ENCODE measurements around the gene DMRT1. TPM values are rescaled to one million over a fixed set of nuclear protein-coding genes. Genes with fewer than 3 reads are reported as not detected.

Gene DMRT1
- total RNA-seq, 1 experiment from 2014 or later: 0.47 TPM

- ATAC-seq (peak; percentile 77), DNase-seq (ENCODE audit: low read depth, low spot score) (no peak)
- TF ChIP-seq RAD21 (IDR thresholded peaks at IDR 0.05; ENCODE audit: low read depth): peak; percentile 69
- peak; percentile 56 to 77 (median 56); a peak in 5 of 6 replicates for TF ChIP-seq CTCF (IDR thresholded peaks at IDR 0.05 in 2 of 3, conservative IDR thresholded peaks at IDR 0.05 in 1 of 3; ENCODE audit: borderline replicate concordance in 1 of 3, insufficient read depth in 1 of 3, low read depth in 2 of 3, low read length in 2 of 3)
- TF ChIP-seq REST (IDR thresholded peaks at IDR 0.05; ENCODE audit: low read depth): no peak
- no peak for TF ChIP-seq ELF1 (IDR thresholded peaks at IDR 0.05; ENCODE audit: borderline replicate concordance, low read depth)
- H3K4me2 ChIP-seq (ENCODE audit: low read length): no peak overlapping the region
- ChIA-PET RAD21 (ENCODE audit: low non-redundant PET in 1 of 2, low total read pairs in 2 of 2, uncharacterized antibody in 2 of 2, unreplicated experiment in 2 of 2) (interaction anchor here in 1 of 2 experiments (0.7 kb wide), 1 partner anchor 203 kb away, joined by 3 read pairs; no protein-coding TSS in a partner anchor), POLR2A (no interaction called here), CTCF (no interaction called here)
- intact Hi-C loops (cut with micrococcal nuclease): loop anchor here (1.0 to 2.0 kb wide), 4 partner anchors 42 to 460 kb away; no protein-coding TSS in a partner anchor
- no peaks in the 10 kb centered on the region for H3K27me3 ChIP-seq (ENCODE audit: insufficient read depth, low read length)
- H3K27ac ChIP-seq (ENCODE audit: low read depth, low read length): no peak overlapping the region
- no peak overlapping the region for H3K4me3 ChIP-seq (replicated peaks in 1 of 2; ENCODE audit: low read depth in 1 of 2, low read length in 2 of 2)
- peaks cover 0 to 6% of the 10 kb centered on the region in 2 experiments; a peak in 2 of 4 replicates for H3K4me1 ChIP-seq (ENCODE audit: control insufficient read depth in 1 of 2, insufficient read depth in 2 of 2, low read length in 2 of 2)
- H2AFZ ChIP-seq (ENCODE audit: low read depth, low read length, poor library complexity, severe bottlenecking): no peak overlapping the region
- H3K79me2 ChIP-seq (ENCODE audit: insufficient read depth, low read length): no peaks in the 10 kb centered on the region
- no peaks in the 10 kb centered on the region for H3K36me3 ChIP-seq (ENCODE audit: control insufficient read depth in 1 of 2, insufficient read depth in 2 of 2, low read length in 2 of 2)
- H3K9me2 ChIP-seq (ENCODE audit: insufficient read depth): no peaks in the 10 kb centered on the region
- H3K9ac ChIP-seq (ENCODE audit: low read length): no peak overlapping the region
- no peaks in the 10 kb centered on the region for H3K9me3 ChIP-seq (ENCODE audit: control insufficient read depth in 1 of 2, insufficient read depth in 1 of 2, low read depth in 1 of 2, low read length in 2 of 2)
- BruUV-seq (replicated peaks): no TSS peak
- no peaks in the 10 kb centered on the region for H4K20me1 ChIP-seq (ENCODE audit: insufficient read depth)
Measured at GRCh38 chr9:806285-807156, 35.0 kb upstream of the DMRT1 start.
